GM12891 (cell line): ENCODE data around the gene RAPGEF2.

Experiments
- DNase-seq: peaks from one replicate; pipeline ENCODE4 v3.0.0; 2011; ENCODE audit warnings: low spot score; ENCODE audit not compliant: insufficient read length
- FAIRE-seq: peaks from 2 replicates; lab custom pipeline; 2011; peaks lifted over from hg19 to GRCh38; lab: Jason Lieb, UNC
- PAX5 ChIP-seq: IDR thresholded peaks from 2 replicates; pipeline ENCODE4 v1.6.1; 2011; ENCODE audit warnings: low read length, moderate library complexity, mild to moderate bottlenecking; ENCODE audit not compliant: insufficient read depth, severe bottlenecking
- POLR2A ChIP-seq: IDR thresholded peaks from 2 replicates; pipeline ENCODE4 v1.6.1; 2011; ENCODE audit warnings: low read depth, low read length, control low read depth
- POLR2AphosphoS5 ChIP-seq: IDR thresholded peaks from 2 replicates; pipeline ENCODE4 v1.6.1; 2011; ENCODE audit warnings: low read depth, low read length, control low read depth
- POU2F2 ChIP-seq: IDR thresholded peaks from 2 replicates; pipeline ENCODE4 v1.6.1; 2011; ENCODE audit warnings: low read depth, mild to moderate bottlenecking, control low read depth, low read length, moderate library complexity
- SPI1 ChIP-seq: IDR thresholded peaks from 2 replicates; pipeline ENCODE4 v1.6.1; 2011; ENCODE audit warnings: low read depth, low read length, control low read depth
- TAF1 ChIP-seq: IDR thresholded peaks from 2 replicates; pipeline ENCODE4 v1.6.1; 2011; ENCODE audit warnings: low read depth, low read length, control low read depth

Gene RAPGEF2

DNA sequence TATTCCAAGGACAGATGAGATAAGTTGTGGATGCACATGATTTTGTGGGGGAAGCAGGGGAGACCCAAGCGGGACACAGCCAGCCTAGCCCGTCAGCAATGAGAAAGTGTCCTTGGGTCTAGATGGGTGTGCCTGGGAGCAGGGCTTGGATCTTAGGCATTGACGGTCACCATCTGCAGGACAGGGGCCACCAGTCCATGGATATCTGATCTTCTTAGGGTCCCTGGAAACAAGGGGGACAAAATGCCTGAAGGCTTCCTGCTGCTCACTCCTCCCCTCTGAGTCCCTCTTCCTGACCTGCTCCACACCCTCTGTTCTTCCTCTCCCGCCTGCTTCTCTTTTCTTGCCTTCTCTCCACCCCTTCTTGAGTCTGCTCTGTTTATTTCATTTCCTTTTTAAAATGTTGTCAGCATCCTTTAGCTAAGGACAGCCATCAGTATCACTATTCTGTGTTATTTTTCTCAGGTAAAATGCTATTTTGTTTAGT lies 298.4 kb downstream of the RAPGEF2 start:
- TF ChIP-seq SPI1 (no peak), POU2F2 (no peak), PAX5 (no peak), POLR2AphosphoS5 (no peak), POLR2A (no peak)

DNA sequence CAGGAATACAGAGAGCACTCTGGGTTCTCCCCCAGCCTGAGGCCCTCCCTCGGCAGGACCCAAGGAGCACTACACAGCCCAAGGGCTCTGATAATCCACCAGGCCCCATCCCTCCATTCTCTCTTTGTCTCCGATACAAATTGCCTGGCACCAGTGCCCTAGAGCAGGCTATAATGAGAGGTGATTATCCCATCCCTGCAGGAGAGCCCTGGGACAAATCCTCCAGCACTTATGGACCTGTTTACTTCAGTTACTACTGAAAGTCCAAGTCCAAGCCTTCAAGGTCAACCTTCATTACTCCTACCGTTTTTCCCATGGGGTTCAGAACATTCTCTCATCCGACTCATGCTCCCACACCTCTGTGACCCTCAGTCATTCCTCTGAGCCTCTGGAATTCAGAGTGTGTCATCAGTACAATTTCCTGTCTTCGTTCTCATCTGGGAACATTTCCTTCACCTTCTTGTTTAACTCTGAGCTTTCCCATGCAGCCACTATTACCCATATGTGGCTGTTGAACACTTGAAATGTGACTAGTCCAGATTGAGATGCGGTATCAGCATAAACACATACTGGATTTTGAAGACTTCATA lies 299.0 kb downstream of the RAPGEF2 start:
- FAIRE-seq (peak; percentile 13), DNase-seq (no peak)
- TF ChIP-seq SPI1 (no peak), TAF1 (no peak), POU2F2 (no peak), POLR2AphosphoS5 (no peak)

More for the DNA sequence above, 298.4 kb downstream of the RAPGEF2 start:
- no peak for FAIRE-seq
- no peak for DNase-seq
